Epithelial cell of proximal tubule (primary cell): ENCODE results near the gene ANAPC5. TPM values are rescaled to one million over a fixed set of nuclear protein-coding genes. Genes with fewer than 3 reads are reported as not detected.

Experiments used
- DNase-seq: peaks from one replicate; pipeline ENCODE4 v3.0.0-alpha.2; 2011; ENCODE audit warnings: low read depth
- H3K4me3 ChIP-seq: 2 replicates; pipeline ENCODE4 v1.5.1; 2011; ENCODE audit warnings: low read depth, mild to moderate bottlenecking, low read length
- CTCF ChIP-seq: conservative IDR thresholded peaks from 2 replicates; pipeline ENCODE4 v1.5.1; 2012; ENCODE audit warnings: low read depth, mild to moderate bottlenecking, low read length
- total RNA-seq: library from RNA; depleted of rRNA; stranded (reverse); fragments of >200 nt; gene quantifications from 2 replicates; pipeline ENCODE4 v1.2.3, GENCODE V29; 2015

ANAPC5 gene
- total RNA-seq, 1 donor from 2014 or later, result 79.7 TPM

GRCh38 chr12:121365416-121366062, 13.3 kb upstream of the ANAPC5 start:
- no peak for DNase-seq
- TF ChIP-seq CTCF, result no peak
- H3K4me3 ChIP-seq, result no peak overlapping the region

GRCh38 chr12:121364683-121365121, 12.5 kb upstream of the ANAPC5 start:
- DNase-seq, result no peak
- no peak overlapping the region for H3K4me3 ChIP-seq
- no peak for TF ChIP-seq CTCF

- no peak for TF ChIP-seq CTCF
- no peak for DNase-seq
- H3K4me3 ChIP-seq, result no peak overlapping the region
These were observed 5.9 kb upstream of the ANAPC5 start for GRCh38 chr12:121358073-121358472.

- DNase-seq, result no peak
- no peak overlapping the region for H3K4me3 ChIP-seq
- no peak for TF ChIP-seq CTCF
These were observed 5.1 kb upstream of the ANAPC5 start for GRCh38 chr12:121357331-121357730.

- no peak for DNase-seq
- H3K4me3 ChIP-seq, result no peak overlapping the region
- no peak for TF ChIP-seq CTCF
These were observed 4.4 kb upstream of the ANAPC5 start for GRCh38 chr12:121356657-121357056.

- TF ChIP-seq CTCF, result no peak
- H3K4me3 ChIP-seq, result no peak overlapping the region
- DNase-seq, result no peak
These were observed 3.6 kb upstream of the ANAPC5 start for GRCh38 chr12:121355818-121356217.

GRCh38 chr12:121352682-121353018, 439 bp upstream of the ANAPC5 start:
- H3K4me3 ChIP-seq, result peak overlapping the region; percentile 99
- no peak for DNase-seq
- no peak for TF ChIP-seq CTCF
